Brain microvascular endothelial cell (primary cell): ENCODE results near the gene NFATC2IP.
"Not testable (repeated sequence)": the region's sequence is repeated elsewhere in the genome, so short reads cannot be mapped to it uniquely, and the experiment has no call there.

Experiments used
- DNase-seq: peaks from one replicate; pipeline ENCODE4 v3.0.0-alpha.2; 2020
- H3K27ac ChIP-seq: fragments of 250-450 bp; sonication (Bioruptor Pico); 2 replicates; pipeline ENCODE4 v1.5.1; 2020; ENCODE audit warnings: mild to moderate bottlenecking, moderate library complexity
- H3K27me3 ChIP-seq: fragments of 250-450 bp; sonication (Bioruptor Pico); replicated peaks from 2 replicates; pipeline ENCODE4 v1.5.1; 2020; ENCODE audit warnings: mild to moderate bottlenecking
- H3K36me3 ChIP-seq: fragments of 250-450 bp; sonication (Bioruptor Pico); replicated peaks from 2 replicates; pipeline ENCODE4 v1.5.1; 2020; ENCODE audit warnings: mild to moderate bottlenecking
- H3K4me3 ChIP-seq: 2 replicates; pipeline ENCODE4 v1.5.1; 2011; ENCODE audit warnings: low read depth, mild to moderate bottlenecking, control low read depth, low read length, moderate library complexity
- in situ Hi-C: cut with HindIII; loops from 2 replicates; pipeline ENCODE4 v1.10.0; 2017; ENCODE audit warnings: low sequenced_read_pairs, low pct_ligation_motif_present
- TF ChIP-seq, protein P1 (sequence below): IDR thresholded peaks from 2 replicates; pipeline ENCODE4 v1.5.1; 2011; ENCODE audit warnings: low read depth, mild to moderate bottlenecking, moderate library complexity, low read length, control low read depth, inconsistent platforms; ENCODE audit errors: missing control alignments

Gene NFATC2IP

DNA sequence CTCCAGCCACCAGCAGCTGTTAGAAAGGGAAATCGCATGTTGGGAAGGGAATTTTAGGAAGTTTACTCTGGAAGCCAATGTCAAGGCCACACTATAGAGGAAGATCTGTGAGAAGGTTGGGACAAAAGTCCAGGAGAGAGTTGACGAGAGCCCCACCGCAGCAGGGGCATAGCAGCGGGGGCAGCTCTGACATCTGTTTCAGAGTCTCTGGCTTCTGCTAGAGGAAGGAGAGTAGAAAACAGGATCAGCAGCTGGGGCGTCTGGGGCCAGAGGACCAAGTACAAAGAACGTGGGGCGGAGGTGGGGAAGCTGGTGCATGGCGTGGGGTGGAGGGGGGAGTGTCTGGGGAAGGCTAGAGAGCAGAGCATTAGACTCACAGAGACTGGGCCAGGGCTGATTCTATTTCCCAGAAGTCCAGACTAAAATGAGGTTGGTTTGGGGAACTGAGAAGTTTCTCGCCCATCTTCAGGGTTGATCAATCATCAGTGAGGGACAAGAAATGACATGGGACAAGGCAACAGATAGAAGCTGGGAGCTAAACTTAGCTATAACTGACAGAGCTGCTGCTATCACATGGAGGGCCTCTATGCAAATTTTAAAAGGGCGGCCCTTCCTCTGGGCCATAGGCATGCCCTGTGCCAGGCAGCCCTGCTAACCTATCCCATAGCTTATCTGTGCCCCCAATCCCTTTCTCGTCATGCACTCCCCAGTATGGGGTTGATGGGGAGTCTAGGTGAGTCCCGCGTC, 26.9 kb upstream of the NFATC2IP start:
- H3K4me3 ChIP-seq: peak overlapping the region; percentile 84
- no peak for DNase-seq
- in situ Hi-C loops: no loop called here
- H3K27me3 ChIP-seq: no peaks in the 10 kb centered on the region
- TF ChIP-seq, protein P1, sequence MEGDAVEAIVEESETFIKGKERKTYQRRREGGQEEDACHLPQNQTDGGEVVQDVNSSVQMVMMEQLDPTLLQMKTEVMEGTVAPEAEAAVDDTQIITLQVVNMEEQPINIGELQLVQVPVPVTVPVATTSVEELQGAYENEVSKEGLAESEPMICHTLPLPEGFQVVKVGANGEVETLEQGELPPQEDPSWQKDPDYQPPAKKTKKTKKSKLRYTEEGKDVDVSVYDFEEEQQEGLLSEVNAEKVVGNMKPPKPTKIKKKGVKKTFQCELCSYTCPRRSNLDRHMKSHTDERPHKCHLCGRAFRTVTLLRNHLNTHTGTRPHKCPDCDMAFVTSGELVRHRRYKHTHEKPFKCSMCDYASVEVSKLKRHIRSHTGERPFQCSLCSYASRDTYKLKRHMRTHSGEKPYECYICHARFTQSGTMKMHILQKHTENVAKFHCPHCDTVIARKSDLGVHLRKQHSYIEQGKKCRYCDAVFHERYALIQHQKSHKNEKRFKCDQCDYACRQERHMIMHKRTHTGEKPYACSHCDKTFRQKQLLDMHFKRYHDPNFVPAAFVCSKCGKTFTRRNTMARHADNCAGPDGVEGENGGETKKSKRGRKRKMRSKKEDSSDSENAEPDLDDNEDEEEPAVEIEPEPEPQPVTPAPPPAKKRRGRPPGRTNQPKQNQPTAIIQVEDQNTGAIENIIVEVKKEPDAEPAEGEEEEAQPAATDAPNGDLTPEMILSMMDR: no peak
- no peak overlapping the region for H3K27ac ChIP-seq
- peaks cover 13% of the 10 kb centered on the region for H3K36me3 ChIP-seq

DNA sequence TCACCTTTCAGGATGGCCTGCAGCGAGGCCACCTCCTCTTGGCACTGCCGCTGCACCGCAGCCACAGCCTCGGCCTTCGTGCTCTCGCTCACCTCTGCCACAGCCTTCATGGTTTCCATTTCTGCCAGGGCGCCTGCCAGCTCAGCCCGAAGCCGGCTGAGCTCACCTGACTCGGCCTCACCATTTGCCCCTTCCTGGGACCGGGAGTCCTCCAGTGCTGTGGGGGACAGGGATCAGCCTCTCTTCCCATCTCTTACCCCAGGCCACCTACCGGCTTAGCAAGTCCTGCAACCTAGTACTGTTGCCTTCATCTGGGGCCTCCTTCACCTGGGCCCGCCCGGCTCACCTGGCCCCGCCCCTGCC, 26.4 kb upstream of the NFATC2IP start:
- no peaks in the 10 kb centered on the region for H3K27me3 ChIP-seq
- H3K36me3 ChIP-seq: peaks cover 8% of the 10 kb centered on the region
- TF ChIP-seq, protein P1: no peak
- H3K4me3 ChIP-seq: peak overlapping the region; percentile 84
- no peak for DNase-seq
- in situ Hi-C loops: no loop called here
- no peak overlapping the region for H3K27ac ChIP-seq

DNA sequence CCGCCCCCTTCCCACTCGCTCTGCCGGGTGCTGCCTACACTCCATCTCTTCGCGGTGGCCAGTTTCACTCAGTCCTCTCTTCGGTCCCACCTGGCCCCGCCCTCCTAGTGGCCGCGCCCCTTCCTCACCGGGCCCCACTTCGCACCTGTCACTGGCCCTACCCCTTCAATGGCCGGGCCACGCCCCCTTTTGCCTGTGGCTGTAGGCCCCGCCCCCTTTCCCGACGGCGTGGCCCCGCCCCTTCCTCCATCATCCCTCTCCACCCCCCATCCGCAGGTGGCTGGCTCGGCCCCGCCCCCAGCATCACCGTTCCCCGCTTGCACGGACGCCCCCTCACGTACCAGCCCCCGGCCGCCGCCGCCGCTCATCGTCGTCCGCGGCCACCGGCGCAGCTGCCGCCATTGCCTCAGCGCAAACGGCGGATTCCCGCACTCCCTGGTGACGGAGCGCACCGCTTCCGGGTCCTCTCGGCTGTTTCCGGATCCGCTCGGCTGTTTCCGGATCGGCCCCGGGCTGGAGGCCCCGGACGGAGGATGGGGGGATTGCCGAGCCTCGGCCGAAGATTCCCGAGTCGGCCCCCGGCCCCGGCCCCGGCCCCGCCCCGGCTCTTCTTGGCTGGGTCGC, 25.9 kb upstream of the NFATC2IP start, which contains the start of gene RABEP2:
TSS of gene RABEP2 (minus strand) at position 477 of the 624 bp plus-strand sequence. CDS start at position 402, 75 bp downstream.
- in situ Hi-C loops: no loop called here
- TF ChIP-seq, protein P1: no peak
- peak; percentile 77 for DNase-seq
- Histone ChIP-seq H3K4me3 (peak within 1 kb of the TSS; percentile 84), H3K36me3 (peaks cover 5% of the 10 kb centered on the region), H3K27me3 (no peaks in the 10 kb centered on the region), H3K27ac (peak within 1 kb of the TSS; percentile 78)

DNA sequence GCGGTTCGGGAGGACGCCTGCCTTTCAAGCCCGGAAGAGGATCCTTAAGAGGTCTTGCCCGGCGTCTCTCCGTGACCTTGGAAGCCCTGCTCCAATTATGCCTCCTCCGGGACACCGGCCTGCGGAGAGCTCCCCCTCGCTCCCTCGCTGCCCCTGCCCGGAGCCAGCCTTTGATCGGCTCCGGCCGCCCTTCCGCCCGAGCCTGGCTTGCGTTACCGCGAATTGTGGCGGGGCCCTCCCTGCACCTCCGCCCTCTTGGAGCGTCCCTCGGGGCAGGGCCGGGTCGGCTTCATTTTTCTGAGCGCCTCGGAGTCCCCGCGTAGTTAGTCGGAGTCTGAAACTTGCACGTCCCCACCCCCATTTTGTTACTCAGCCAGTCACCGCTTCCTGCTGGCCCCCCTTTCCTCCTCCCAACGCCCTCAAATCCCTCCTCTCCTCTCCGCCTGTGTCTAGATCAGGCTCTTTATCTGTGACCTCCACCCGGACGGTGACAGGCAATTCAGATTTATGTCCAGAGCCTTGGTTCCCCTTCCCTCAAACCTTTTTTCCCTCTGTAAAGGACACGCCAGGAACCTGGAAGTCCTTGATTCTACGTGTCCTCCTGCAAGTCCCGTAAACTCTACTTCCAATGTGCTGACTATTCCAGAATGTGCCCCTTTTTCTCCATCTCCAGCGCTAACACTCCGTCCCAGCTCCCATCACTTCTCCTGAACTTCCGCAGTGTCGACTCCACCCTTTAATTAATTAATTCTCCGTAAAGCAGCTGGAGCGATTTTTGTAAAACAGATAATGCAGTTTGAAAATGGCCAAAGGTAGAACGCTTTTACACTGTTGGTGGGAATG, 25.1 kb upstream of the NFATC2IP start:
- H3K36me3 ChIP-seq: peaks cover 5% of the 10 kb centered on the region
- in situ Hi-C loops: no loop called here
- peak overlapping the region; percentile 84 for H3K4me3 ChIP-seq
- DNase-seq: peak; percentile 59
- TF ChIP-seq, protein P1: no peak
- peak overlapping the region; percentile 78 for H3K27ac ChIP-seq
- H3K27me3 ChIP-seq: no peaks in the 10 kb centered on the region

DNA sequence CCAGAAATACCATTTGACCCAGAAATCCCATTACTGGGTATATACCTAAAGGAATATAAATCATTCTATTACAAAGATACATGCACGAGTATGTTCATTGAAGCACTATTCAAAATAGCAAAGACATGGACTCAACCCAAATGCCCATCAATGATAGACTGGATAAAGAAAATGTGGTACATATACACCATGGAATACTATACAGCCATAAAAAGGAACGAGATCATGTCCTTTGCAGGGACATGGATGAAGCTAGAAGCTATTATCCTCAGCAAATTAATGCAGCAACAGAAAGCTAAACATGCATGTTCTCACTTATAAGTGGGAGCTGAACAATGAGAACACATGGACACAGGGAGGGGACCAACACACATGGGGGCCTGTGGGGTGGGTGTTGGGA, 24.5 kb upstream of the NFATC2IP start:
- H3K36me3 ChIP-seq, H3K4me3 ChIP-seq, H3K27ac ChIP-seq, H3K27me3 ChIP-seq, in situ Hi-C loops, DNase-seq: not testable (repeated sequence)

DNA sequence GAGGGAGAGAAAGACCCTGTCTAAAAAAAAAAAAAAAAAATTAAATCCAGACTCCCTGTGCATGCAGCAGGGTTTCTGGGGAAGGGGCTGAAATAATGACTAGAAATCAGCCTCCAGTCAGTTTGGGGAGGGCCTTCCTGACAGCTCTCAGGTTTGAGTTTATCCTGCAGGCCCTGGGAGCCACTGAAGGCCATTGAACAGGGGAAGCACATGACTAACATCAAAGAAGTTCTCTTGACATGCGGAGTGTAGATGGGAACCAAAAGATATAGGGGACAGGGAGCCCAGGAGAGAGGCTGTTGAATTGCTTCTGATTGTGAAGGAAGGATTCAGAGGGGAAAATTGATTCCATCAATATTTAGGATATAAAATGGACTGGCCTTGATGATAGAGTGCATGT, 22.9 kb upstream of the NFATC2IP start:
- DNase-seq: no peak
- H3K27ac ChIP-seq: no peak overlapping the region
- H3K36me3 ChIP-seq: no peaks in the 10 kb centered on the region
- H3K27me3 ChIP-seq: no peaks in the 10 kb centered on the region
- no peak overlapping the region for H3K4me3 ChIP-seq
- TF ChIP-seq, protein P1: no peak
- in situ Hi-C loops: no loop called here
